Activated T-helper 17 cell treated with anti-CD3 and anti-CD28 coated beads, Interleukin-2, amount 50 U/mL, for 72 hours (primary cell): ENCODE measurements around the gene OSCAR. TPM values are rescaled to one million over a fixed set of nuclear protein-coding genes. Genes with fewer than 3 reads are reported as not detected.

Experiments
- ATAC-seq: fragments of 150-1000 bp; cut with Tn5 transposase; replicated peaks from 2 replicates; pipeline ENCODE4 v1.10.0; 2021; ENCODE audit warnings: mild to moderate bottlenecking, moderate library complexity
- H3K27ac Mint-ChIP-seq: one replicate; pipeline ENCODE4 v1.8.0; 2022; ENCODE audit warnings: mixed read lengths
- H3K27me3 Mint-ChIP-seq: one replicate; pipeline ENCODE4 v1.8.0; 2022; ENCODE audit warnings: mixed read lengths
- H3K36me3 Mint-ChIP-seq: one replicate; pipeline ENCODE4 v1.8.0; 2022; ENCODE audit warnings: low read depth, mild to moderate bottlenecking, mixed read lengths
- H3K4me1 Mint-ChIP-seq: one replicate; pipeline ENCODE4 v1.8.0; 2022; ENCODE audit warnings: mixed read lengths
- H3K4me3 Mint-ChIP-seq: one replicate; pipeline ENCODE4 v1.8.0; 2022; ENCODE audit warnings: mild to moderate bottlenecking, mixed read lengths
- H3K9me3 Mint-ChIP-seq: one replicate; pipeline ENCODE4 v1.8.0; 2022; ENCODE audit warnings: mixed read lengths
- total RNA-seq, 2 donors: library from RNA; stranded (reverse); gene quantifications; one replicate each; pipeline ENCODE4 v1.2.3, GENCODE V29; 2022

The OSCAR gene
- total RNA-seq, 2 donors from 2014 or later = 0.58 TPM; not detected in 1

GRCh38 chr19:54077334-54077733 lies 23.3 kb downstream of the OSCAR start:
- ATAC-seq = no peak
- peaks cover 5% of the 10 kb centered on the region for H3K27me3 Mint-ChIP-seq
- no peak overlapping the region for H3K27ac Mint-ChIP-seq
- H3K9me3 Mint-ChIP-seq = no peaks in the 10 kb centered on the region
- H3K4me3 Mint-ChIP-seq = no peak overlapping the region
- H3K4me1 Mint-ChIP-seq = no peaks in the 10 kb centered on the region
- no peaks in the 10 kb centered on the region for H3K36me3 Mint-ChIP-seq

DNA sequence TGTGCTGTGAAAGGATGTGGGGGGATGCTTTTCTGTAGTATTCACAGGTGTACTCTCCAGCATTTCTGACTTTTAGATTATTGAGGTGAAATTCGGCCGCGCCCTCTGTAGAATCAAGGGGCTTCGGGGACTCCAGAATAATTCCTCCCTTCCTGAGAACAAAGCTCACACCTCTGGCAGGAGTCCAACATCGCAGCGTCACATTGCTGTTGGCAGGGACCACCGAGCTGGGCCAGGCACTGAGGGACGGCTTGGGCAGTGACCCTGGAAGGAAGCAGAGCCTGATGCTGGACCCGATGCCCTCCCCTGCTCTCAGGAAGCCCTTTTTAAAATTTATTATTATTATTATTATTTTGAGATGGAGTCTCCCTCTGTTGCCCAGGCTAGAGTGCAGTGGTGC lies 25.8 kb downstream of the OSCAR start:
- Mint-ChIP-seq H3K4me1 (no peaks in the 10 kb centered on the region), H3K36me3 (no peaks in the 10 kb centered on the region), H3K9me3 (no peaks in the 10 kb centered on the region), H3K27me3 (peaks cover 9% of the 10 kb centered on the region), H3K27ac (no peak overlapping the region), H3K4me3 (no peak overlapping the region)
- no peak for ATAC-seq

GRCh38 chr19:54073829-54074228 lies 26.8 kb downstream of the OSCAR start:
- H3K27ac Mint-ChIP-seq = no peak overlapping the region

GRCh38 chr19:54069470-54069869 lies 31.1 kb downstream of the OSCAR start:
- no peaks in the 10 kb centered on the region for H3K36me3 Mint-ChIP-seq
- H3K4me1 Mint-ChIP-seq = no peaks in the 10 kb centered on the region
- no peaks in the 10 kb centered on the region for H3K9me3 Mint-ChIP-seq
- no peak overlapping the region for H3K27ac Mint-ChIP-seq
- no peak for ATAC-seq
- no peak overlapping the region for H3K4me3 Mint-ChIP-seq
- H3K27me3 Mint-ChIP-seq = peaks cover 18% of the 10 kb centered on the region

More at GRCh38 chr19:54073829-54074228, 26.8 kb downstream of the OSCAR start:
- Mint-ChIP-seq H3K27me3 (peaks cover 17% of the 10 kb centered on the region), H3K4me1 (no peaks in the 10 kb centered on the region), H3K36me3 (no peaks in the 10 kb centered on the region), H3K9me3 (no peaks in the 10 kb centered on the region), H3K4me3 (no peak overlapping the region)
- ATAC-seq = no peak

GRCh38 chr19:54063350-54064116 lies 37.1 kb downstream of the OSCAR start, which contains the start of gene VSTM1:
TSS of gene VSTM1 (minus strand) at chr19:54063897. CDS start at chr19:54063777, 120 bp downstream.
- no peaks in the 10 kb centered on the region for H3K4me1 Mint-ChIP-seq
- ATAC-seq = no peak
- H3K9me3 Mint-ChIP-seq = no peaks in the 10 kb centered on the region
- no peak within 1 kb of the TSS for H3K27ac Mint-ChIP-seq
- H3K4me3 Mint-ChIP-seq = no peak within 1 kb of the TSS
- H3K27me3 Mint-ChIP-seq = peaks cover 14% of the 10 kb centered on the region
- H3K36me3 Mint-ChIP-seq = no peaks in the 10 kb centered on the region

- Mint-ChIP-seq H3K36me3 (no peaks in the 10 kb centered on the region), H3K9me3 (no peaks in the 10 kb centered on the region)
Measured at GRCh38 chr19:54062643-54063042, 38.0 kb downstream of the OSCAR start.

GRCh38 chr19:54047616-54048015 lies 53.0 kb downstream of the OSCAR start:
- Mint-ChIP-seq H3K9me3 (no peaks in the 10 kb centered on the region), H3K4me1 (no peaks in the 10 kb centered on the region), H3K4me3 (no peak overlapping the region), H3K27ac (no peak overlapping the region), H3K36me3 (no peaks in the 10 kb centered on the region), H3K27me3 (peaks cover 26% of the 10 kb centered on the region)
- ATAC-seq = no peak

More at GRCh38 chr19:54062643-54063042, 38.0 kb downstream of the OSCAR start:
- no peaks in the 10 kb centered on the region for H3K4me1 Mint-ChIP-seq
- no peak overlapping the region for H3K27ac Mint-ChIP-seq
- no peak overlapping the region for H3K4me3 Mint-ChIP-seq
- ATAC-seq = no peak
- H3K27me3 Mint-ChIP-seq = peaks cover 14% of the 10 kb centered on the region

DNA sequence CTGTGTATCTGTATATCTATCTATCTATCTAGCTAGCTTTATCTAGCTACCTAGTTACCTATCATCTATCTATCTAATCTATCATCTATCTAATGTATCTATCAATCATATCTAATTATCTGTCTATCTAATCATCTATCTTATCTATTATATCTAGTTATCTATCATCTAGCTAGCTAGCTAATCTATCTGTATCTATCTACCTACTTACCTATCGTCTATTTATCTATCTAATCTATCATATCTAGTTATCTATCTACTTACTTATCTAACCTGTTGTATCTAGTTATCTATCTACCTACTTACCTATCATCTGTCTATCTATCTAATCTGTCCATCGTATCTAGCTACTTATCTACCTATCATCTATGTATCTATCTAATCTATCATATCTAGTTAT lies 54.8 kb downstream of the OSCAR start:
- no peak for ATAC-seq
- H3K4me3 Mint-ChIP-seq = no peak overlapping the region

More for the DNA sequence above, 54.8 kb downstream of the OSCAR start:
- Mint-ChIP-seq H3K4me1 (no peaks in the 10 kb centered on the region), H3K27ac (no peak overlapping the region), H3K9me3 (no peaks in the 10 kb centered on the region), H3K27me3 (peaks cover 32% of the 10 kb centered on the region), H3K36me3 (no peaks in the 10 kb centered on the region)

Other genes starting within 250 kb of the OSCAR start
- 10 to 100 TPM; 48.8 to 72.8 TPM for gene MYADM, start 232.9 kb downstream of the OSCAR start, total RNA-seq
- gene PRKCG, start 218.6 kb downstream of the OSCAR start, total RNA-seq = not detected
- gene CACNG7, start 191.5 kb downstream of the OSCAR start, total RNA-seq = not detected
- gene CACNG8, start 137.9 kb downstream of the OSCAR start, total RNA-seq = under 1 TPM in 1 of 2 donors, not detected in 1; 0.05 TPM
- gene CACNG6, start 109.2 kb downstream of the OSCAR start, total RNA-seq = not detected
- gene VSTM1, start 36.9 kb downstream of the OSCAR start, total RNA-seq = not detected
- not detected for gene TARM1, start 19.4 kb downstream of the OSCAR start, total RNA-seq
- 10 to 100 TPM; 39.4 to 70.1 TPM for gene NDUFA3, start 2.1 kb upstream of the OSCAR start, total RNA-seq
- gene TFPT, start 14.9 kb upstream of the OSCAR start, total RNA-seq = 10 to 100 TPM; 31.4 to 47.3 TPM
- gene PRPF31, start 15.0 kb upstream of the OSCAR start, total RNA-seq = 10 to 100 TPM; 56.4 to 99.2 TPM
- 10 to 100 TPM; 51.4 to 61.4 TPM for gene CNOT3, start 37.0 kb upstream of the OSCAR start, total RNA-seq
- gene LENG1, start 58.9 kb upstream of the OSCAR start, total RNA-seq = 1 to 10 TPM; 2.8 to 3.8 TPM
- 1 to 10 TPM; 1.0 to 1.1 TPM for gene TMC4, start 72.4 kb upstream of the OSCAR start, total RNA-seq
- gene MBOAT7, start 88.8 kb upstream of the OSCAR start, total RNA-seq = 10 to 100 TPM; 58.6 to 65.9 TPM
- gene TSEN34, start 90.5 kb upstream of the OSCAR start, total RNA-seq = 10 to 100 TPM; 14.3 to 16.7 TPM
- 1,000 to 10,000 TPM; 1,453 to 1,547 TPM for gene RPS9, start 100.1 kb upstream of the OSCAR start, total RNA-seq
- gene LILRB3, start 122.2 kb upstream of the OSCAR start, total RNA-seq = 1 to 10 TPM in 1 of 2 donors, under 1 TPM in 1; 0.85 to 1.8 TPM
- gene LILRA6, start 142.0 kb upstream of the OSCAR start, total RNA-seq = under 1 TPM; 0.19 to 0.39 TPM
- gene LILRB5, start 156.5 kb upstream of the OSCAR start, total RNA-seq = not detected
- gene LILRB2, start 180.3 kb upstream of the OSCAR start, total RNA-seq = not detected
- not detected for gene LILRA5, start 212.4 kb upstream of the OSCAR start, total RNA-seq
- gene LILRA4, start 238.4 kb upstream of the OSCAR start, total RNA-seq = not detected